Esophagus muscularis mucosa (tissue), 3 donors: ENCODE measurements around the gene WNK1.

Experiments used
- CTCF ChIP-seq, 3 experiments: fragments of 200-600 bp in 2 of 3; fragments of 450-650 bp in 1 of 3; sonication (generic) in 2 of 3; IDR thresholded peaks; one replicate each; pipeline ENCODE4 v1.5.1; 2017 to 2019; ENCODE audit warnings: antibody characterized with exemption in 3 of 3, mild to moderate bottlenecking in 2 of 3, moderate library complexity in 1 of 3
- POLR2A ChIP-seq: fragments of 450-650 bp; IDR thresholded peaks from one replicate; pipeline ENCODE4 v1.6.1; 2017; ENCODE audit warnings: antibody characterized with exemption, moderate library complexity, mild to moderate bottlenecking, low read depth
- POLR2AphosphoS5 ChIP-seq, 2 donors: sonication (generic); formaldehyde crosslinking; IDR thresholded peaks; one replicate each; pipeline ENCODE4 v1.6.1; 2017; ENCODE audit warnings: antibody characterized with exemption in 2 of 2

- TF ChIP-seq CTCF (IDR thresholded peaks at IDR 0.05) (no peak), POLR2A (no peak), POLR2AphosphoS5 (IDR thresholded peaks at IDR 0.05) (no peak)
These were observed 48.0 kb downstream of the WNK1 start for GRCh38 chr12:800401-800800.
